Embryonic facial prominence (tissue), 1 donor: ENCODE data around the gene AMOTL1.

Experiments used
- DNase-seq: peaks from one replicate; pipeline ENCODE4 v3.0.0-alpha.2; 2016; ENCODE audit errors: extremely low spot score

AMOTL1 gene

DNA sequence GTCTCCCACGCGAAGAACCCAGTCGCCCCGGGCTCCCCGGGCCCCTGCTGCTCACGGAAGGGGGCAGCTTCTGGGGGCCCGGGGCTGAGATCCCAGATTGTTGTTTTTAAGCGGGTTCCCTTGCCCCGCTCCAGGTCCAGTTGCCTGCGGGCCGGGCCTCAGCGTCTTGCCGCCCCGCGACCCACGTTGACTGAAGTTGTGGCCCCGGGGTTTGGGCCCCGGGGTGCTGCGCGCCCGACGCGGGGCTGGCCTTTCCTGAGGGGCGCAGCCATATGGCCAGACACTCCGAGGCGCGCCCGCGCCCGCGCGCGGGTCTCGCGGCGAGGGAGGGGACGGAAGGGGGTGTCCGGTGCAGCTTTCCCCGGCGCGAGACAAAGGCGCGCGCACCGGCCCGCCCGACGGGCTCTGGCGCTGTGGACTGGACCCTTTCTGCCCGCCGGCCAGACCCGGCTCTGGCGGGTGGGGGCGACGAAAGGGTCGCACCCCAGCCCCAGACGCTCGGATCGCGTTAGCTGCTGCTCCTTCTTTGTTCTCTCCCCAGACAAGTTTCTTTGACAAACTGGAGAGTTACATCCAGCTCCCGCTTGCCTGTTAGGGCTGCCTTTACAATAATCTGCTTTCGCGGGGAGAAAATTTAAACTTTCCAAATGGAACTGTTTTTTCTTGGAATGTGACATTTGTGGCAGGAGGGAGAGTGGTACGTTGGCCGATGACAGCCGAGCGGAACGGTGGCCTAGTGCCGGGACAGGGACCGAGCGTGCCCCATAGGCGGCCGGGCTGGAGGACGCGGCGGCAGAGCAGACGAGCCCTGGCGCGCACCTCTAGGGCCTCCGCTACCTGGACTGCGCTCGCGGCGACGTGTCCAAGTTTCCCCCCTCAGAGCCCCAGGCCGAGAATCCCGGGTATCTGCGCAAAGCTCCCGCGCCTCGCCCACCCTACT lies 716 bp downstream of the AMOTL1 start:
- no peak for DNase-seq

DNA sequence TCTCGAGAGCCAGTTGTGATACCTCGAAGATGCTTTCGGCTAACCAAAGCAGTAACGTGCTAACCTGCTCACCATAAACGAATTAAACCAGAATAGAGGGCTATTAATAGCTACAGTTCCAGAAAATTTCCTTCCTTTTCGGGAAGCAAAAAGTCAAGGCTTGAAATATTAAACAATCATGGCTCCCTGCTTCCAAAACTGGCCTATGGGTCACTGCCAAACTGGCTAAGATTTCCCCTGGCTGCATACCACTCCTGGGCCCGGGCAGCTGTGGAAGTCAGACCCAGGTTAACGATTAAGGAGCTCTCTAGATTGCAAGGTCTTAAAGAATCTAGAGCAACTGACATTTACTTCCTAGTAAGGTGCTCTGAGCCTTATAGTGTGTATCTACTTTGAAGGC lies 1.7 kb downstream of the AMOTL1 start:
- no peak for DNase-seq

DNA sequence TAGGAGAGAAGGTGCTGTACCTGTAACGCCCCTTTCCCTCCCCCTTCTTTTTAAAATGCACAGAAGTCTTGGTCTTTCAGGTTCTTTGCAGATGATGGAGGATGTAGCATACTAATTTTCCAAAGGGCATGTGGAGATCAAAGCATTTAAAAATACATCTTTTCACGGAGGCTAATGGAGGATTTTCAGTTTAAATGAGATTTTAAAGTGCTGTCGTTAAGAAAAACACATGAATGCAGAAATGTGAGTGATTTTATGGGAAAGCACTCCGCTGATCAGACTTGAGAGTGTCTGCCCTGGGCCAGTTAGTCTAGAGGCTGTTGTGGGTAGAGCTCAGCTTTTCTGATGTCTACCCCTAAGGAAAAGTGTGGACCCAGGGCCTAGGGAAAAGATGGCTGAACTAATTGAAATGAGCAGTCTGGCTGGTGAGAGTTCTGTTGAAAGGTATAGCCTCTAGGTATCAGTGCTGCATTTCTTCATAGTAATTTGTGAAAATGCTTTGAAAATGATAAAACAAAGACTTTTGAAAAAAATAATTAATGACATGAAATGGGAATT lies 2.5 kb downstream of the AMOTL1 start:
- no peak for DNase-seq

DNA sequence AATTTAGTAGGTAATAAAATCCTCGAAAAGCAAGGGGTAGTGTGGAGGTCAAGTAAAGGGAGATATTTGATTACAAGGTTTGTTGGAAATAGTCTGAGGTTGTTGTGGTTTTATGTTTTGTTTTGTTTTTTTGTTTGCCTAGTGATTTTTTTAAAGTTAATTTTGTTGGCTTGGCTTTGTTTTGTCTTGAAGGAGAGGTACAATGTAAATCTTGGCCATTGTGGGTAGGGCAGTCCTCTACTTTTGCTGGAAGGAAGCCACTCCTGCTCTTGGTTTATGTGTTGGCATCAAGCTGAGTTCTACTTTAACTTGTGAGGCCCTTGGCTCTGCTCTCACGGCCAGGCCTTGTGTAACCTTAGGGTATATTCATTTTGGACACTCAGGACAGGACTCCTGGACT lies 3.2 kb downstream of the AMOTL1 start:
- DNase-seq = no peak

DNA sequence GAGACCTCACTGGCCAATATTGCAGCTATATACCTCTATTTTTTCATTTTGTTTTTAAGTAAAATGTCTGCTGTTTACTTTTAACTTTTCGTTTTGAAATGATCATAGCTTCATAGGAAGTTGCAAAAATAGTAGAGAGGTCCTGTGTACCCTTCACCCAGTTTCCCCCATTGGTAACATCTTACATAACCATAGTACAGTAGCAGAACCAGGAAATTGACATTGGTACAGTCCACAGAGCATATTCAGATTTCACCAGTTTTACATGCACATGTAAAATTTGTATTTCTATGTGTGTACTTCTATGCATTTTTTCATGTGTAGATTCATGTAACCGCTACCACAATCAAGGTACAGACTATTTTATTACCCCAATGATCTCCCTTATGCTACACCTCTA lies 3.8 kb downstream of the AMOTL1 start:
- no peak for DNase-seq

DNA sequence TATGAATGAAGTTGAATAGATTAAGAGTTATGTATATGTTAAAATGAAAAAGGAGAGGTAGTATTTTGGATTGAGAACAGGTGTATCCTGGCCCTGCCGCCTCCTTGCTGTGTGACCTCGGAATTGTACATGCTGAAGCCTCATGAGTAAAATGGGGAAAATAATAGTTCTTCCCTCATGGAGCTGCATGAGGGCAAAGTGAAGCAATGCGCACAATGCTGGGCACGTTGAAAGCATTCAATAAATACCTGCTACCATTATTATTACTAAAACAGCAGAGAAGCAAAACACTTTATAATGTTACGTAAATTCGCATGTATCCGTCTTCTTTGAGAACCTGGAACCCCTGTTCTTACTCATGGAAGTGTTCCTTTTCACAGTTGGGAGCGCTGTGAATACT lies 5.7 kb downstream of the AMOTL1 start:
- no peak for DNase-seq

DNA sequence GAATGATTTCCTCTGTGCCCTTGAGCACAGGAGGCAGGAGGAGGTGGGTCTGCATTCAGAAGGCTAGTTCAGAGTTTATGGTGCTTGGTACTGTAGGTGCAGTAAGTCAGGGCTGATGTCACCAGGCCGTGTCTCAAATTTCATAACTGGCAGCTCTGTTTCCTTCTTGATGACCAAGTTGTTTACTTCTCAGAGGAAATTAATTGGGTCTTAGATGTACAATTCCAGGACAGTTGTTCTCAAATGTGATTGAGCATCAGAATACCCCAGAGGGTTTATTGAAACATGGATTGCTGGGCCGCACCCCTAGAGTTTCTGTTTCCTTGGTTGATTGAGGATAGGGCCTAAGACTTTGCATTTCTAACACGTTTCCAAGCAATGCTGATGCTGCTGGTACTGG lies 6.2 kb downstream of the AMOTL1 start:
- DNase-seq = no peak

DNA sequence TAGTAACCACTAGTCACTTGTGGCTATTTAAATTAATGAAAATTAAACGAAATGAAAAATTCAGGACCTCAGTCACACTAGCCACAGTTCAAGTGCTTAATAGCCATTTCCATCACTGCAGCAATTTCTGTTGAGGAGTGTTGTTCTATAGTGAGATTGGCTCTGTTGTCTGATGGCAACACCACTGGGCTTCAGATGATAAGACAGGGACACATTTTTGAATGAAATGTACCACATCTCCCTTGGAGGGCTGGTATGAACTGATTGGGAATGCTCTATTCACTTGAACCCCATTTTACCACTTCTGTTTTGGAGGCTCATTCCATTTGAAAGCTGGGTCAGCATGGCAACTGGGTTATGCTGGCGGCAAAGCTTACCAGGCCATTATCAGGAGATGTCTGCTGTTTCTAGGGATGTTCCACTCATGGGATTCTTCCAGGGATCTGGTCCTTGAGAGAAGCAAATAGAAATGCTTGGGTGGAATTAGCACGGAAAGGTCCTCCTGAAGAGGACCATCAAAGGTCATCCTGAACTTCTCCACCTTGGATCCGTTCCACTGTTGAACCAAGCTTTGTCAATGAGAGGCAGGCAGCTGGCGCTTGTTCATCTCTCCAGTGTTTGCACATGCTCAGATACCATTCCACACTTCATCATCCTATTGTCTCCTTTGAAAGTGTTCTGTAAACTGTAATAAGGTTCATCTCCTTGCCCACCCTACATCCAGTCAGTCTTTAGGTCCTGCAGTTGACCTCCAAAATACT lies 7.6 kb downstream of the AMOTL1 start:
- DNase-seq = no peak

DNA sequence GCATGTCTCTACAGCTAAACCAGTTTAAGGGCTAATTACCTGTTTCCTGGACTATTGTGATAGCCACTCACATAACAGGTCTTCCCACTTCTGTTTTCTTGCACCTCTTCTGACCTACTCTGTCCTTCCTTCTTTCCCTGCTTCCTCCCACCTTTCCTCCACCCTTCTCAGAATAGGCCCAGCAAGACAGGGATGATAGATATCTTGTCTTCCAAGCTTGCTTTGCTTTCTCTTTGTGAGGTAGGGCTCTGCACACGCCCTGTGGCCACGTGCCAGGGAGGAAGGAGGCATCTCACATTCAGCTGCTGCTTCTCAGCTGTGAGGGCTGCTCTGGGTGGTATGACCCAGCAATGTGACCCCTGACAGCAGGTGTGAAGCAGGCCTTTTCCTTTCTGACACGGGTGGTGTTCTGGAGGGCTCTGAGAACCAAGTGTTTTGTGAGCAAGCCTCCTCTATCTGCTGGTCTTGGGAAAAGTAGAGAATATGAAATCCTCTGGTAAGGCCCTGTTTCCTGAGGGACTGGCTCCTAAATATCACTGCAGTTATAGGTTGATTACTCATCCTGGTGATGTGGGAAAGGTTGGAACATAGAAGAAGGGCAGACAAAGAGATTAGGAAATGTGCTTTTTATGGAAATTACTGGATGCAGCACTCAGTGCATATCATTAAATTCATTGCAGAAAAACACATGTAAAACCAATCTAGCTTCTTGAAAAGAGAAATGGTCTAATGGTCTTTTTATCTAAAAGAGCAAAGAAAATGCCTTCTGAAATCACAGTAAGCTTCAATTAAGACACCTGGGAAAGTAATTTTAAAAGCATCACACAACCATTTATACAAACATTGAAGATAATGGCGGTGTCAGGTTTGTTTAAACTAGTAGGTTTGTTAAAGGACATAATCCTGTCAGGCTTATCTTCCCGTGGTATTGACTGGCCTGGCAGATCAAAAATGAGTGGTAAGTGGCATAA lies 8.5 kb downstream of the AMOTL1 start:
- DNase-seq = no peak

DNA sequence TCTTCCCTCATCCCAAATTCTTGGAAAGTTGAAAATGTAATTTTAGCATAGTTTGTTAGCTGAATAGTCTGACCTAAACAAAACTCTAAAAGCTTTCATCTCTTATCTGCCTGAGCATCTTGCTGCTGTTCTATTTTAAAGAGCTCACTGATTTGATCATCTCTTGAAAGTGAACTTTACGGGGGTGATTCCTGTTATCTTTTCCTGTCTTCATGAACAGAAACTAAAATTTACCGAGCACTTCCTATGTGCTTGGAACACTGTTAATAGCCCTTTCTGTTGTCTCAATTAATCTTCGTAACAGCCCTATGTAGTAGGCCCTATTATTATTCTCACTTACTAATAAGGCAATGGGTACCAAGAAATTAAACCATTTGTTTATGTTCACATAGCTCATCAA lies 12.3 kb downstream of the AMOTL1 start:
- DNase-seq = no peak

DNA sequence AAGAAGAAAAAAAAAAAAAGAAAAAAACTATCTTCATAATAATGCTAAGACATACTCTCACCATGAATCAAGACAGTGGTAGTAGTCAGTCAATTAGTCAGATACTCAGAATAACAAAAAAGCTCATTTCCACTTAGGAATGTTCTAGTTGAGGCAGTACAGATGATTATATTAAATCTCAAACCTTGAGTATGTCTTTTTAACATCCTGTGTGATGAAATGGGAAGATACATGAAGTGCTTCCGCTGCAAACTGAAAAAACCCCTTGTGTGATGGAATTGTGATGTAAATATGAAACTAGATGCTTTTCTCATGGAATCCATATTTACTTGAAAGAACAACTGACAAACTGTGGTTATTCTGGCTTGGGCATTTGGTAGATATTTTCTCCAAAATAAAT lies 13.7 kb downstream of the AMOTL1 start:
- DNase-seq = no peak

DNA sequence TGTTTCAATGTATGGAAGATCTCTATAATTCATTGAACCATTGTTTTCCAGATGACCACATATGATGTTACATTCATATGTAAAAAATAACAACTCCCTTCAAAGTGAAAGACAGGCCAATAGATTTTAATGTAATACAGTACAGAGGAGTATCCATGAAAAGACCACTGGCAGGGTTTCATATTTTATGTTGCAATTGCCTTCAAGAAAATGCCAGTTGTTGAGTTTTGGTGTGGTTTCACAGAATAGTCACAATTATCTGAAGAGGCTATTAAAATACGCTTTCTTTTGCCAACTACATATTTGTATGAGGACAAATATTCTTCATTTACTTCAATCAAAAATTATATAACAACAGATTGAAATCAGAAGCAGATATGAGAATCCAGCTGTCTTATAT lies 14.3 kb downstream of the AMOTL1 start:
- DNase-seq = no peak

DNA sequence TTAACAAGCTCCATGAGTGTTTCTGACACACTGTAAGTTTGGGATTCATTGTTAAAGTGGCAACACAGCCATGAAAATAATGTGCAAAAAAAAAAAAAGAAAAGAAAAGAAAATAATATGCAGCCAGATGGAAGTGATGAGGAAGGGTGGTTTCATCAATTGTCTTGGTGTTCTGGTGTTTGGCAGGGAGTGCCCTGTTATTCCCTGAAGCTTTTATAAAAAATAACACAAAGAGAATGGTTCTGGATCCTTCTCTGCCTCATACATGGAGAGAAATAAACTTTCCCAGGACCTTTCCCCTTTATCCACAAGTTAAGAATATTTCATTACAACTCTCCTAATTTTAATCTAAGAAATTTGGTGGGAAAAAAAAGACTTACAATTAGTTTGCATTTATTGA lies 16.7 kb downstream of the AMOTL1 start:
- DNase-seq = no peak

DNA sequence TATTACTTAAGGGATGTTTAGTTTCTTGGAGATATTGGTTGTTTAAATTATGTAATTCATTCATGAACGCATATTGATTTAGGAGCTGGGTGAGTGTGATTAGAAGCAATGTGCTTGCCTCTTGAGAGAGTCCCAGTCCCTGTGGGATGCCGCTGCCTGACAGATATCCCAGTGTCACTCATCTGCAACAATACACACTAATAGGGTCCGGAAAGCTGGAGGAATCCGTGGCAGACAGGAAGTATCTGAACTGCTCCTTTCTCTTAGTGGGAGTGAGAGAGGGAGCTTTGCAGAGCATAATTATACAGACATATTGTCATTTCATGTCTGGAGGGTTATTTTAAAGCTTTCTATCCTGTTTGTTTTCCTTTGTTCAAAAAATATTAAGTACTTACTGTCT lies 17.4 kb downstream of the AMOTL1 start:
- DNase-seq = no peak

DNA sequence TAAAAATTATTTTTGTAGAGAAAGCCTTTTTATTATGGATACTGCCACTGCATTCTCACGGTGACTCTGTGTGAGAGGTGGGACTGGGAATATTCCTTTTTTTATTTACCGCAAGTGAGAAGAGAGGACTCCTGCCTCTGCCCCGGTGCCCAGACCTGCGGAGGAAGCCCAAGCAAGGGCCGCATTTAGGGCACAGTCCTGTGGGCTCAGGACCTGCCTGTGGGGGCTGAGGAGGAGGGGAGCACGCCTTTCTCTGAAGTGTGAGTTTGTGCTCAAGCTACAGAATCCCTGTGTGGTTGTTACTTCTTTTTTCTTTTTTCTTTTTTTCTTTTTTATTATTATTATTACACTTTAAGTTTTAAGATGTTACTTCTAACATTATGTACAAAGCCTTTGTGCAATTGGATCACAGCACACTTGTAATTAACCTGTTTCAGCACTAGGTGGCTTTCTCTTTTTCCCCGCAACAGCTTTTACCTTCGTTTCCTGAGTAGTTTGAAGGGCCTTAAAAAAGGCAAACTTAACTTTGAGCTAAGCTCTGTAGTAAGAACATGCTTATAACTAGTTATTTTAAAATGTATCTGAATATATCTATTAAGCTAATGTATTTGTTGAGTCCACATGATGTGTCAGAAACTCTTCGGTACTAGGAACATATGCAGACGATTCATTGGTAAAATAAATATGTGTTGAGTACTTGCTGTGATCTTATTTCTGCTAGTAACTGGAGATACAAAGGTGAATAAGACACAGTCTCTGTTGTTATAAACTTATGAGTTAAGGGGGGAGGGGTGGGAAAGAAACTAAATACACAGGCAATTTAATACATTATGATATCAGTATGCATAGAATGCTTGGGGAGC lies 18.3 kb downstream of the AMOTL1 start:
- DNase-seq = no peak

DNA sequence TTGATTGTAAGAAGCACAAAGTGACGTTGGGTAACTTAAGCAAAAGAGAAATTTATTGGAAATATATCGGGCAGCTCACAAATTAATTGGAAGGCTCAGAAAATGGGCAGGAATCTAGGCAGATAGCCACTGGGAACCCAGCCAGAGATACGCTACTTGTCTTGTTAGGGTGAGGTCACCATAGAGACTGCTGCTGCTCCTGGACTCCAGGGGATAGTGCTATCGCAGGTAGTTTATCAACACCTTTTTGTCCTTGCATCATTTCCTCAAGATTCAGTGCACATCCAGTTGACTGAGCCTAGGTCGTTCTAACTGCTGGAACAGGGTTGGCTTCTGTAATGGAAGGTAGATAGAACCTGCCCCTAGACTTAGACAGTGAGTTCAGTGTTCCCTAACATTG lies 19.6 kb downstream of the AMOTL1 start:
- no peak for DNase-seq

DNA sequence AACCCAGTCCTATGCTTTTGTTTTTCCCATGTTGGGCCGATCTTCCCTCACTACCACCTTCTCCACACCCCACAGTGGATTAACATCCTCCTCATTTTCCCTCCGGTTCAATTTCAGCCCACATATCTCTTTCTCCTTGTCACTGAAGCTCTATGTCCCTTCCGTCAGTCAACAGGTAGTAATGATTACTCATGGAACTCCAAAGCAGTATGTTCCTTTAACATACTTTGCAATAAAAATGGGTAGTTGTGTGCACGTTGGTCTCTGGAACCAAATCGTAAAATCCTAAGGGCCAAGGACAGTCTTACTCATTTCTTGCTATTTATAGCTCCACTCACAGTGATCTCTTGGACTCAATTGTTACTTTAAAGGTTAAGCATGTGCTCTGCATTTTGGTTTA lies 20.2 kb downstream of the AMOTL1 start:
- no peak for DNase-seq

DNA sequence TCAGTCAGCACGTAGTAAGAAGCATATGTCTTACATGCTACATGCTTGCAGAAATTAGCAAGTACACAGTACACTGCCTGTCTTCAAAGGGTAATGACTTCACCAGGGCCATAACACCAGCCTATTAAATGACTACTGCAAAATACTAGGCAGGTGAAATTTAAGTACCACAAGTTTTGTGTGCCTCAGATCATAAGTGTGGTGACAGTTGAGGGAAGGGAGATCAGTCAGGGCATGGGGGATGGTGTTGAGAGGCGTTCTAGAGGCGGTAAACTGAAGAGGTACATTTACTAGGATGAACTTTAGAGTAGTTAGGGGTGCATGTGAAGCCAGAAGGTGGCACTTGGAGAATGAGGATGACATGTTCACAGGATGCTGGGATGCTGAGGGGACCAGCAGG lies 22.0 kb downstream of the AMOTL1 start:
- DNase-seq = no peak

DNA sequence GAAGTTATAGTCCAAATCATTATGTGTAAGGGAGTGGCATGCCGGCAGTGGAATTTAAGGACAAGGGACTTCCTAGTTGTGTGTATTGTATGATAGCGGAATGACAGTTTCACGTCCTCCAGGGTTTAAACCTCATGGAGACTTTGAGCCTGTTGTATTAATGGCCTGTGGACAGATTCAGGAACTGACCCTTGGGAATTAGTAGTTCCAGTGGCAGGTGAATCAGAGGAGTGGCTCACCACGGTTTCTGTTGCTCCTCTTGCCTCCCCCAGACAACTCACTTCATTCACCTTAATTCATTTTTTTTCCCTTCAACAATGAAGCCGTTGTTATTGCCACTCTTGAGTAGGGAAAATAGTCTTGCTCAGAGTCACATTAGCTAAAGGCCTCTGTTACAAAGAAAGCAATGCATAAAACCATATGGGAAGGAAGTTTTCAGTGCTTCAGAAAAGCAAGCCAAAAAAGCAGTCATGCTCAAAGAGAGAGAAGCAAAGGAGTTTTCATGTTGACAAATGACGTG lies 22.6 kb downstream of the AMOTL1 start:
- no peak for DNase-seq

DNA sequence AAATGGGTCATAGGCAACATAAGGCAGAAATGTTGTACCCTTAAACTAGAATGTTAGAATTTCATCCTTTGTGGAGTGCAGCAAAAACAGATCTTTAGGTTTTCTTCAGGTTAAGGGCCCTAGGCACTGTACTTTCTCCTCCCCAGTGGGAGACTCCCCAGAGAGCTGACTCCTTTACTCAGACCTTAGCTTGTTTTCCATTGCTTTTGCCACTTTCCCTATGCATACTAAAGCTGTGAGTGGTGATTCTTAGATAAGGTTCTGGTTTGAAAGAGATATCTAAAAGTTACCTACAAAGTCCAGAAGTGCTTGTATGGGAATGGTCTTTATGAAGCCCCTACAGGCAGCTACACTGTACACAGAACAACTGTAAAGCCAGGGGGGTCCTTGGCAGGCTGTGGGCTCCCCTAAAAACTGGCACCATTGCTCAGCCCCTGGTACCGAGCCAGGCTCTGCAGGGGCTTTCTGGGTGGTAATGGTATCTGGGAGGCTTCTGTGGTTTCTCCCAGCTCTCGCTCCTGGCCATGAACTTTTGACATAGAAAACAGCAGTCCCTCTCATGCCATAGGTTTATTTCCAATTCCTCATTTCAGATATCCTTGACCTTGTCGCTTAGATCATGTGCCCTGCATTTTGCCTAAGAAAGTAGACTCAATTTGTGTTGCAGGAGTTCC lies 23.2 kb downstream of the AMOTL1 start:
- DNase-seq = no peak
